Pons (tissue), 1 donor: ENCODE results near the gene ATG16L2.
"Not testable (repeated sequence)": the region's sequence is repeated elsewhere in the genome, so short reads cannot be mapped to it uniquely, and the experiment has no call there.

Source experiments
- DNase-seq: peaks from one replicate; pipeline ENCODE4 v3.0.0-alpha.2; 2016; ENCODE audit warnings: low spot score

Gene ATG16L2

DNA sequence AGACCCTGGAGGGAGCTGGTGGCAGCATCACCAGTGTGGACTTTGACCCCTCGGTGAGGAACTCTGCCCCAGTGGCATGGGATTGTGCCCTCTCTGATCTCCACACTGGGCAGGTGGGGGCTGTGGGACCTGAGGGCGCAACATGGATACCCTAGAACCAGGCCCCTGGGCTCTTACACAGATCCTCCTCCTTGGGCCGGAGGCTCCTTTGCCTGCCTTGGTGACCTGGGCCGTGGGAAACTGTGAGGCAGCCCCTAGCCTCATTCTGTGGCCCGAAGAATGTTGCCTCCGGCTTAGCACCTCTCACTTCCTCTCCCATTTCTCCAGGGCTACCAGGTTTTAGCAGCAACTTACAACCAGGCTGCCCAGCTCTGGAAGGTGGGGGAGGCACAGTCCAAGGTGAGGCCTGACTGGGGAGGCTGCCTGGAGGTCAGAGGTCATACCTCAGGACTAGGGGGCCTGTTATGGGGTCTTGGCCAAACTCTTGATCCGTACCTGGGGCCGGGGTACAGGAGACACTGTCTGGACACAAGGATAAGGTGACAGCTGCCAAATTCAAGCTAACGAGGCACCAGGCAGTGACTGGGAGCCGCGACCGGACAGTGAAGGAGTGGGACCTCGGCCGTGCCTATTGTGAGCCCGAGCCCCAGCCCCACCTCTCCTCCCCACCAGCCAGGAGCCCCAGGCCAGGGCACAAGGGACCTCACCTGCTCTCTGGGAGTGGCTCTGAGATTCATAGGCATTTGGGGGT, 12.2 kb downstream of the ATG16L2 start:
- no peak for DNase-seq

DNA sequence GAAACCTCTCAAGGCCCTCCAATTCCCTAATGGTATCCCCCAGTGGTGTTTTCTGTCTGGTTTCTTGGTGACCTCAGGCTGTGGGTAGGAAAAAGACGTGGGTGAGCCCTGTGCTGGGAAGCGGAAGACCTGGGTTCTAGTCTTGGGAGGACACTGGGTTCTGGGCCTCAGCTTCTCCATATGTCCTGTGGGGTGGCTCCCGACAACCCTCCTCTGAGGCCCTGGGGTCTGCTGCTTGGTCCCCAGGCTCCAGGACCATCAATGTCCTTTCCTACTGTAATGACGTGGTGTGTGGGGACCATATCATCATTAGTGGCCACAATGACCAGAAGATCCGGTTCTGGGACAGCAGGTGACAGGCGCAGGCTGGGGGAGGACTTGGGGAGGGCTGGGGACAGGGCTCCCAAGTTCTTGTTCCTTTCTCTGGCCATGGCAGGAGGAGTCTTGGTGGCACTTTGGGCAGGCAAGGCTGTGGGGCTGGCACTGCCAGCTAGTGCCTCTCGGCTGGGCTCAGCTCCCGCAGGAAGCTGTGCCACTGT, 12.8 kb downstream of the ATG16L2 start:
- DNase-seq: no peak

- DNase-seq: not testable (repeated sequence)
Measured at GRCh38 chr11:72827656-72828055, 13.4 kb downstream of the ATG16L2 start.

DNA sequence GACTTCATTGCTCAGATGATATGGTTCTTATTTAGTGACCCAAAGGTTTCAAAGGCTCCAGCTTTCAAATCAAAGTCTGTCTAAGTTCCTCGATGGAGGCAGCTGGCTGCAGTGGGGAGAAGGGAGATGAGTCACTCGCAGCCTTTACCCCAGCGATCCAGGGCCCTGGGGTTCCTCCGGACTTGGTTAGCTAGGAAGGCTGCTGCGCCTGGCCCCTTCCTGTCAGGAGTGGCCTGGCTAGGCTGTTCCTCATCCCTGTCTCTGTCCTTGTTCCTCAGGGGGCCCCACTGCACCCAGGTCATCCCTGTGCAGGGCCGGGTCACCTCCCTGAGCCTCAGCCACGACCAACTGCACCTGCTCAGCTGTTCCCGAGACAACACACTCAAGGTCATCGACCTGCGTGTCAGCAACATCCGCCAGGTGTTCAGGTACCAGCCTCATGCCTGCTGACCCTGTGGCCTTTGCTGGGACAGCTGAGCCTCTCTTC, 13.9 kb downstream of the ATG16L2 start:
- DNase-seq: no peak

DNA sequence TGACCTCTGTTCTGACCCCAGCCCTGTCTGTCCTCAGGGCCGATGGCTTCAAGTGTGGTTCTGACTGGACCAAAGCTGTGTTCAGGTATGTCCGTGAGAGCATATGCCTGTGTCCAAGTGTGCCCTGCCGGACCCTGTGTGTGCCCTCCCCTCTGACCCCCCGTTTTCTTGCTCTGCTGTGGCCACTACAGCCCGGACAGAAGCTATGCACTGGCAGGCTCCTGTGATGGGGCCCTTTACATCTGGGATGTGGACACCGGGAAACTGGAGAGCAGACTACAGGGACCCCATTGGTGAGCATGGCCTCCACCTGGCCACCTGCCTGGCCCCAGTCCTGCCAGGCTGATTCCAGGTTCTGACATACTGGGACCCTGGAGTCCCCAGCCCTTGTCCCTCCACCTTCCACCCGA, 14.5 kb downstream of the ATG16L2 start:
- no peak for DNase-seq

- DNase-seq: no peak
Measured at GRCh38 chr11:72829178-72829577, 15.0 kb downstream of the ATG16L2 start.

- DNase-seq: no peak
Measured at GRCh38 chr11:72829884-72830533, 15.8 kb downstream of the ATG16L2 start.

- peak; percentile 84 for DNase-seq
Measured at GRCh38 chr11:72831521-72832300, 17.5 kb downstream of the ATG16L2 start.

- DNase-seq: no peak
Measured at GRCh38 chr11:72832301-72833082, 18.3 kb downstream of the ATG16L2 start.

DNA sequence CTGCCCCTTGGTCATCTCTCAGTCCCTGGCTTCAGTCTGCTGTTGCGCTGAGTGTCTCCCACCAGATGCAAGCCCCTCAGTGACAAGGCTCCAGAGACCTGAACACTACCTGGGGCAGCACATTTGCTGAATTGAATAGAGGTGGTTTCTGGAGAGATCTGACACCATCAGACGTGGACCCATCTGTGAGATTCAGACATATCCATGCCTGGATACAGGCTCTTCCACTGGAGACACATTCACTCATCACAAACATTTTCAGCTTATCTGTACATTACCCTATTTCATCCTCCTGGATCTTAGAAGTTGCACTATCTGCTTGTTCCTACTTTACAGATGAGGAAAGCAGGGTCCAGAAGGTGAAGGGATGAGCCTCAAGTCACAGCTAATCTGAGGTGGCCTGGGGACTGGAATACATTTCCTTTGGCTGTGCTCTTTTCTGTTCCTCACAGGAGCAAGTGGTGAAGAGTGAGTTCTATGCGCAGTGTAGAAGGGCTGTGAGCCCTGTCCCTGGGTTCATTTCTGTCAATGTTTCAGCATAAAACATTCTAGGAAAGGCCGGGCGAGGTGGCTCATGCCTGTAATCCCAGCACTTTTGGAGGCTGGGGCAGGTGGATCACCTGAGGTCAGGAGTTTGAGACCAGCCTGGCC, 19.0 kb downstream of the ATG16L2 start:
- no peak for DNase-seq

DNA sequence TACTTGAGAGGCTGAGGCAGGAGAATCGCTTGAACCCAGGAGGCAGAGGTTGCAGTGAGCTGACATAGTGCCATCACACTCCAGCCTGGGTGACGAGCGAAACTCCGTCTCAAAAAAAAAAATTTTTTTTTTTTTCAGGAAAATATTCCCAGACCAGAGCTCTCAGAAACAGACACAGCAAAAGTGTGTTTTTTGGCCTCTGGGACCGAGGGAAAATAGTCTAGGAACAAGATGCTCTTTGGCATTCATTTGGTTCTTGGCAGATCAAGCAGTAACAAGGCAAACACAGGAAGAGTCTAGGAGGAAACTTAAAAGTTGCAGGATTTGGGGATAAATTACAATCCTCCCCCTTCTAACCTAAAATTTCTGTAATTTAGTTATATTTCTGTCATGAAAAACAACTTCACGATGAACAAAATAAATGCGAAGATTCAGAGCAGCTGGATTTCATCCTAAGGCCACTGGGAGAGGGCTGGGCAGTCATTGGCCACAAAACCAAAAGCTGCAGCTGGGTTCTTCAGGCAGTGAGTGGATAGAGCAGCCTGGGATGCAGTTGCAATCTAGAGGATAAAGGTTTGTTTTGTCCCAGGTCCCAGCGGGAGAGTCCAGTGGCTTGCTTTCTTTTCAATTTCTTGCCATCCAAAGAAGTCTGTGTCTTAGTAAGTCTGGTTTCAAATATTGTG, 19.7 kb downstream of the ATG16L2 start:
- peak; percentile 49 for DNase-seq

GRCh38 chr11:72834905-72835304, 20.7 kb downstream of the ATG16L2 start:
- DNase-seq: no peak

DNA sequence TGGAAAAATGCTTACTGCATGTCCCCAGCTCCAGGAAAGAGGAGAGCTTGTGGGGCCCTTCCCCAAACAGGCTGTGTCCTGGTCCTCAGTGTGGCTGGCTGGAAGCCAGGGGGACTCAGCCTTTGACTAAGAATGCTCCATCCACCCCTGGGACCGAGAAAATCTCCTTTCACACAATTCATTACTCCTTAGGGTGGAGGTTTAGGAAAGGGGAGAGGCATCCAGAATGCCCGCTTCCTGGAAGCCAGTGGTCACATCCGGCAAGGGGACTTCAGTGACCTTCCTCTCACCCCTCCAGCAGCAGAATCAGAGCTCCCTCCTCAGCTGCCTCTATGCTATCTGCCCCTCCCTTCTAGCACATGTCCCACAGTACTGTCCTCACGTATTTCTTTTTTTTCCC, 21.9 kb downstream of the ATG16L2 start:
- no peak for DNase-seq

- DNase-seq: no peak
Measured at GRCh38 chr11:72838691-72839305, 24.6 kb downstream of the ATG16L2 start.

DNA sequence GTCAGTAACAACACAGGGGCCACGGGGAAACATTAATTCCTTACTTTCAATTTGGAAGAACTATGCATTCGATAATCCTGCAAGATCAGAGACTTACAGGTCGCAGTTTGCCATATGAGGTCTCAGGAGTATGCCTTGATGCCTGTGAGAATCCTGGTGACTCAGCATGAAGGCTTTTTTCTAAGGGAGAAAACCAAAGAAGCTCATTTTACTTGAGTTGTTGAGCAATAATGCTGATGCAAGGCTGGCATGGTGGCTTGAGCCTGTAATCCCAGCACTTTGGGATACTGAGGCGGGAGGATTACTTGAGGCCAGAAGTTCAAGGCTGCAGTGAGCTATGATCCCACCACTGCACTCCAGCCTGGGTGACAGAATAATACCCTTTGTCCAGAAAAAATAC, 26.6 kb downstream of the ATG16L2 start:
- DNase-seq: no peak

- DNase-seq: no peak
Measured at GRCh38 chr11:72841397-72841796, 27.2 kb downstream of the ATG16L2 start.

DNA sequence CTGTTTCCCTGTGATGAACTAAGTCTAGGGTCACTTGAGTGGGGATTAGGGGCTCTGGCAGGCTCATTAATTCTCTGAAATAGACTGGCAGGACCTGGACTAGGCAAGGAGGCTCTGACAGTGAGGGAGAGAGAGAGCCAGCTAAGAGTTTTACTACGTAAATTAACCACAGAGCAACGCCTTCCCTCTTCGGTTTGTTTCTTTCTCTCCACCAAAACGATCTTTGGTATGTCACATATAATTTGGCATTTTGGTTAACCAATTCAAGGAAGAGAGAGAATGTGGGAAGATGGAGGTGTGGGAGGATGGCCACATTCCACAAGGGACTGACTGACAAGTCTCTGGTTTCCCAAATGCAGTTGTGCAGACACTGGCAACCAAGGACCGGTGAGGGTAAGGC, 27.9 kb downstream of the ATG16L2 start:
- DNase-seq: no peak

- no peak for DNase-seq
Measured at GRCh38 chr11:72842653-72843330, 28.6 kb downstream of the ATG16L2 start.

DNA sequence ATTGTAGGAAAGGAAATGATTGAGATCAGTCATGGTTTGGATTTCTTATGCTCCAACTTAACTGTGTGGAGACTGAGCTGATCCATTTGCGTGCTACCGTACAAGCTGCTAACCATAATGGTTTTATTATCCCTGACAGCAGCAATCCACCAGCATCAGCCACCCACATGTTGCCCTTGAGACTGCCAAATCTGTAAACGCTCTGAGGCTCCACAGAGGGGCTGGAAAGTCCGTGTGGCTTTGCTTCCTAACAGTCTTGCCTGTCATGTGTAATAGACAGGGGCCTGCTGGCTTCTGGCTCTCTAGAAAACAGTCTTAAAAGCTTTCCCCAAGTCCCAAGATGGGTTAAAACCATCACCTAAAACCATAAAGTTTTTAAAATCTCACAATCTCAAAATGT, 30.1 kb downstream of the ATG16L2 start:
- DNase-seq: no peak
